Measurements from ENCODE around the gene FBH1.
A peak's percentile ranks its signal among the peaks of the same experiment; 100 is the strongest.
"Not testable (repeated sequence)": the region's sequence is repeated elsewhere in the genome, so short reads cannot be mapped to it uniquely, and the experiment has no call there.

The FBH1 gene

DNA sequence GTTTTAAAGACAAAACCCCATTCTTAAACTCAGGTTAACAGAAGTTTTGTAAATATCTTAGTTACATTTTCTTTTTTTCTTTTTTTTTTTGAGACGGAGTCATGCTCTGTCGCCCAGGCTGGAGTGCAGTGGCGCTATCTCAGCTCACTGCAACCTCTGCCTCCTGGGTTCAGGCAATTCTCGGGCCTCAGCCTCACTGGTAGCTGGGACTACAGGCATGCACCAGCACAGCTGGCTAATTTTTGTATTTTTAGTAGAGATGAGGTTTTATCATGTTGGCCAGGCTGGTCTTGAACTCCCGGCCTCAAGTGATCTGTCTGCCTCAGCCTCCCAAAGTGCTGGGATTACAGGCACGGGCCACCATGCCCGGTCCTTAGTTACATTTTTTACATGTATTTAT is 13.0 kb upstream of the FBH1 start:
- WGBS (ENCODE audit: insufficient coverage): 100% methylated on average over 3 of the region's 7 CpGs
- CTCF ChIA-PET: interaction anchor here (0.7 to 1.9 kb wide), 2 partner anchors 11 to 254 kb away, joined by 3 to 7 read pairs; no protein-coding TSS in a partner anchor

DNA sequence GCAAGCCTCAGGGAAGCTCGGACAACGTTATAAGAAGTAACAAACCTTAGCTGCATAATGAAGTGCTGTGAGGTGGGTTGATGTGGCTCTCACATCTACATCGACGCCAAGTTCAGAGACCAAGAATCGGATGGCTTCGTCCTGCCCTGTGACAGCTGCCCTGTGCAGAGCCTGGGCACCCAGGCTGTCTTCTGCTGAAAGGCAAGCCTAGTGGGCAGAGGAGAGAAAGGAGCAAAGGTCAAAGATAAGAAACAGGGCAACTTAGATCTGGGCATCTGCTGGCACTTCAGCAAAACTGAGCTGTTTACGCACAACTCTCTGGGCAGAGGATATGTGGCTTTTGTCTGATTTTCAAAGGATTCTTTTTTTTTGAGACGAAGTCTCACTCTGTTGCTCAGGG is 7.1 kb upstream of the FBH1 start:
- ChIA-PET CTCF (no interaction called here), POLR2A (interaction anchor here (0.8 kb wide), 1 partner anchor 69 kb away, joined by 3 read pairs; no protein-coding TSS in a partner anchor)
- H3K4me1 ChIP-seq (ENCODE audit: control extremely low read depth in 1 of 4, control insufficient read depth in 4 of 4, insufficient read depth in 4 of 4, low read length in 3 of 4): peaks cover 0 to 4% (median 2%) of the 10 kb centered on the region in 4 experiments
- peaks cover 5 to 55% (median 37%) of the 10 kb centered on the region in 4 experiments for H3K36me3 ChIP-seq (ENCODE audit: control insufficient read depth in 4 of 4, insufficient read depth in 4 of 4, low read length in 3 of 4)
- H3K27ac ChIP-seq (ENCODE audit: insufficient read depth in 1 of 2, low read depth in 1 of 2, low read length in 2 of 2, poor library complexity in 1 of 2, severe bottlenecking in 2 of 2): no peak overlapping the region
- H3K4me3 ChIP-seq (ENCODE audit: control insufficient read depth in 1 of 7, extremely low read depth in 1 of 7, insufficient read depth in 4 of 7, low read depth in 2 of 7, low read length in 6 of 7): no peak overlapping the region
- H3K9me3 ChIP-seq (ENCODE audit: control extremely low read depth in 1 of 5, control insufficient read depth in 4 of 5, insufficient read depth in 2 of 5, low read depth in 1 of 5, low read length in 4 of 5): no peaks in the 10 kb centered on the region
- no peaks in the 10 kb centered on the region for H3K27me3 ChIP-seq (replicated peaks in 2 of 5; ENCODE audit: control insufficient read depth in 4 of 5, insufficient read depth in 5 of 5, low read length in 4 of 5)
- no peak for DNase-seq
- whole genome bisulfite sequencing (ENCODE audit: insufficient coverage): 100% methylated on average over 5 of the region's 8 CpGs

More for the DNA sequence above, 13.0 kb upstream of the FBH1 start:
- H3K9me3 ChIP-seq (ENCODE audit: control extremely low read depth in 1 of 5, control insufficient read depth in 4 of 5, insufficient read depth in 2 of 5, low read depth in 1 of 5, low read length in 4 of 5); POLR2A ChIA-PET; H3K27me3 ChIP-seq (replicated peaks in 2 of 5; ENCODE audit: control insufficient read depth in 4 of 5, insufficient read depth in 5 of 5, low read length in 4 of 5); H3K27ac ChIP-seq (ENCODE audit: insufficient read depth in 1 of 2, low read depth in 1 of 2, low read length in 2 of 2, poor library complexity in 1 of 2, severe bottlenecking in 2 of 2); H3K4me3 ChIP-seq (ENCODE audit: control insufficient read depth in 1 of 7, extremely low read depth in 1 of 7, insufficient read depth in 4 of 7, low read depth in 2 of 7, low read length in 6 of 7); H3K4me1 ChIP-seq (ENCODE audit: control extremely low read depth in 1 of 4, control insufficient read depth in 4 of 4, insufficient read depth in 4 of 4, low read length in 3 of 4); DNase-seq: not testable (repeated sequence)
- peaks cover 7 to 39% (median 29%) of the 10 kb centered on the region in 4 experiments for H3K36me3 ChIP-seq (ENCODE audit: control insufficient read depth in 4 of 4, insufficient read depth in 4 of 4, low read length in 3 of 4)

DNA sequence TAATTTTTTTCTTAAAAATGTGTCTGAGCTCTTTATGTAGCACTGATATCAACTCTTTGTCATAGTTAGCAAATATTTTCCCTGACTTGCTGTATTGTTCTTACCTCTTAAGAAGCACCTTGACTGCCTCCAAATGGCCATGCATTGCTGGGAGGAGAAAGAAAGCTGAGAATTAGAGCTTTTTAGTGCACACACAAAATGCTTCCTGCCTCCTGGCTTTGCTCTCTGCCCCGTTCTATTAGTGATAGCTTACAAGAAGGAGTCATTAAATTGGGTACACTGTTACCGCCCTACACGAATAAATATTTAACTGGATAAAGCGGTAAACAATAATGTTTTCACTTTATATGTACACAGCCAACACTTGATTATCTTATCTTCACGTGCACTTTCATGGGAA is 4.4 kb upstream of the FBH1 start:
- no peak overlapping the region for H3K27ac ChIP-seq (ENCODE audit: insufficient read depth in 1 of 2, low read depth in 1 of 2, low read length in 2 of 2, poor library complexity in 1 of 2, severe bottlenecking in 2 of 2)
- no peak for DNase-seq
- WGBS (ENCODE audit: insufficient coverage): 100% methylated on average over 5 of the region's 5 CpGs
- no peaks in the 10 kb centered on the region for H3K27me3 ChIP-seq (replicated peaks in 2 of 5; ENCODE audit: control insufficient read depth in 4 of 5, insufficient read depth in 5 of 5, low read length in 4 of 5)
- peaks cover 0 to 18% (median 13%) of the 10 kb centered on the region in 4 experiments for H3K4me1 ChIP-seq (ENCODE audit: control extremely low read depth in 1 of 4, control insufficient read depth in 4 of 4, insufficient read depth in 4 of 4, low read length in 3 of 4)
- no peaks in the 10 kb centered on the region for H3K9me3 ChIP-seq (ENCODE audit: control extremely low read depth in 1 of 5, control insufficient read depth in 4 of 5, insufficient read depth in 2 of 5, low read depth in 1 of 5, low read length in 4 of 5)
- POLR2A ChIA-PET: no interaction called here
- H3K36me3 ChIP-seq (ENCODE audit: control insufficient read depth in 4 of 4, insufficient read depth in 4 of 4, low read length in 3 of 4): peaks cover 3 to 36% (median 28%) of the 10 kb centered on the region in 4 experiments
- CTCF ChIA-PET: interaction anchor here (0.8 to 1.1 kb wide), 2 partner anchors 9 to 11 kb away, joined by 3 read pairs; no protein-coding TSS in a partner anchor
- H3K4me3 ChIP-seq (ENCODE audit: control insufficient read depth in 1 of 7, extremely low read depth in 1 of 7, insufficient read depth in 4 of 7, low read depth in 2 of 7, low read length in 6 of 7): no peak overlapping the region

DNA sequence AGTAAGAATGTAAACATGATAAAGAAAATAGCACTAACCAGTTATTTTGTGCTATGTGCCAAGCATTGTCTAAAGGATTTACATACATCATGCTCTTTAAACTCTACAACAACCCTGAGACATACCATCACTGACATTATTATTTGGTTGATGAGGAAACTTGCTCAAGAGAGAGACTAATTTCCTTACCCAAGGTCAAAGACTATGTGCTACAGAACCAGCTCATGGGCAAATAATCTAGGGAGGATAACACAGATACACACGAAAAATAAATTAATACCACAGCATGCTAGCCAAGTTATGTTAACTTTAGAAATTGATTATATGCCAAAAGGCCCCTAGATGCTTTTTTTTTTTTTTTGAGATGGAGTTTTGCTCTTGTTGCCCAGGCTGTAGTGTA is 3.0 kb upstream of the FBH1 start:
- no peaks in the 10 kb centered on the region for H3K9me3 ChIP-seq (ENCODE audit: control extremely low read depth in 1 of 5, control insufficient read depth in 4 of 5, insufficient read depth in 2 of 5, low read depth in 1 of 5, low read length in 4 of 5)
- ChIA-PET CTCF (interaction anchor here (1.3 kb wide), 1 partner anchor 13 kb away, joined by 6 read pairs; no protein-coding TSS in a partner anchor), POLR2A (no interaction called here)
- H3K27ac ChIP-seq (ENCODE audit: insufficient read depth in 1 of 2, low read depth in 1 of 2, low read length in 2 of 2, poor library complexity in 1 of 2, severe bottlenecking in 2 of 2): no peak overlapping the region
- no peak overlapping the region for H3K4me3 ChIP-seq (ENCODE audit: control insufficient read depth in 1 of 7, extremely low read depth in 1 of 7, insufficient read depth in 4 of 7, low read depth in 2 of 7, low read length in 6 of 7)
- H3K36me3 ChIP-seq (ENCODE audit: control insufficient read depth in 4 of 4, insufficient read depth in 4 of 4, low read length in 3 of 4): peaks cover 3 to 34% (median 26%) of the 10 kb centered on the region in 4 experiments
- DNase-seq: no peak
- H3K4me1 ChIP-seq (ENCODE audit: control extremely low read depth in 1 of 4, control insufficient read depth in 4 of 4, insufficient read depth in 4 of 4, low read length in 3 of 4): peaks cover 6 to 27% (median 21%) of the 10 kb centered on the region in 4 experiments
- 100% methylated on average over 1 of the region's 1 CpG for WGBS (ENCODE audit: insufficient coverage)
- no peaks in the 10 kb centered on the region for H3K27me3 ChIP-seq (replicated peaks in 2 of 5; ENCODE audit: control insufficient read depth in 4 of 5, insufficient read depth in 5 of 5, low read length in 4 of 5)

DNA sequence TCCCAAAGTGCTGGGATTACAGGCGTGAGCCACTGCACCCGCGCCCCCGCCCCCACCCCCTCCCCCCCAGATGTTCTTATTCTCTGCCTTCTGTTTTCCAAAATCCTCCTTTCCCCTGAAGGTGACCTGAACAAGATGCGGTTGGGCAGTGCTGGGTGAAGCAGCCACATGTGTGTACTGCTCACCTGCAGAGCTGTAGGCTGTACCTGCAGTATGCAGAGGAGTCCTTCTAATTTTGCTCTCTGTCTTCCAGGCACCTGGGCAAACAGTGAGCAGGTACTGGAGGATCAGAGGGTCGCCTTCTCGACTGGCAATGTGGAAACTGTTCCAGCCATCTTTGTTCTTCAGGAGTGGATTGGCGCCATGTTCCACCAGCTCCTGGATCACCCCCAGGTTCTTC is 2.4 kb upstream of the FBH1 start:
- peaks cover 3 to 35% (median 21%) of the 10 kb centered on the region in 4 experiments for H3K36me3 ChIP-seq (ENCODE audit: control insufficient read depth in 4 of 4, insufficient read depth in 4 of 4, low read length in 3 of 4)
- ChIA-PET POLR2A (no interaction called here), CTCF (interaction anchor here (1.1 to 2.8 kb wide), 6 partner anchors 9 to 84 kb away, joined by 3 to 11 read pairs (median 3); no protein-coding TSS in a partner anchor)
- peaks cover 6 to 27% (median 21%) of the 10 kb centered on the region in 4 experiments for H3K4me1 ChIP-seq (ENCODE audit: control extremely low read depth in 1 of 4, control insufficient read depth in 4 of 4, insufficient read depth in 4 of 4, low read length in 3 of 4)
- no peaks in the 10 kb centered on the region for H3K9me3 ChIP-seq (ENCODE audit: control extremely low read depth in 1 of 5, control insufficient read depth in 4 of 5, insufficient read depth in 2 of 5, low read depth in 1 of 5, low read length in 4 of 5)
- DNase-seq: no peak
- H3K4me3 ChIP-seq (ENCODE audit: control insufficient read depth in 1 of 7, extremely low read depth in 1 of 7, insufficient read depth in 4 of 7, low read depth in 2 of 7, low read length in 6 of 7): peak overlapping the region in 1 of 7 experiments; percentile 87
- no peaks in the 10 kb centered on the region for H3K27me3 ChIP-seq (replicated peaks in 2 of 5; ENCODE audit: control insufficient read depth in 4 of 5, insufficient read depth in 5 of 5, low read length in 4 of 5)
- no peak overlapping the region for H3K27ac ChIP-seq (ENCODE audit: insufficient read depth in 1 of 2, low read depth in 1 of 2, low read length in 2 of 2, poor library complexity in 1 of 2, severe bottlenecking in 2 of 2)
- 93% methylated on average over 3 of the region's 8 CpGs for WGBS (ENCODE audit: insufficient coverage)

DNA sequence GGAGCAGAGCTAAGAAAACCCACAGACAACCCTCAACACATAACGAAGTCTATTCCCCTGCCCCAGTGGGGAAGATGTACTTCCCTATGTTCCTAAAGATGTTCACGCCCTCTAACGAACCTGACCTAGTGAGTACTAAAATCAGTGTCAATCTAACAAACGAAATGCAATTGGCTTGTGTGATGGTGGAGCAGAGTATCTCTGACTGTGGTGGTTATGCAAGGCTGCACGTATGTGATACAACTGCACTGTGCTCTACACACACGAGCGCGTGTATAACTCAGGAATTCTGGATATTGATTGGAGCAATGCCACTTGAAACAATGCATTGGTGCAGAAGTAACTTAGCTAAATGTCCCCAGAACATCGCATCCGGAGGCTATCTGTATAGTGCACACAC is 1.7 kb upstream of the FBH1 start:
- peak in 2 of 3 donors; percentile 14 to 24 for DNase-seq
- Histone ChIP-seq H3K9me3 (ENCODE audit: control extremely low read depth in 1 of 5, control insufficient read depth in 4 of 5, insufficient read depth in 2 of 5, low read depth in 1 of 5, low read length in 4 of 5) (no peaks in the 10 kb centered on the region), H3K27me3 (replicated peaks in 2 of 5; ENCODE audit: control insufficient read depth in 4 of 5, insufficient read depth in 5 of 5, low read length in 4 of 5) (no peaks in the 10 kb centered on the region), H3K4me3 (ENCODE audit: control insufficient read depth in 1 of 7, extremely low read depth in 1 of 7, insufficient read depth in 4 of 7, low read depth in 2 of 7, low read length in 6 of 7) (peak overlapping the region in 5 of 7 experiments; percentile 75 to 89 (median 87)), H3K27ac (ENCODE audit: insufficient read depth in 1 of 2, low read depth in 1 of 2, low read length in 2 of 2, poor library complexity in 1 of 2, severe bottlenecking in 2 of 2) (no peak overlapping the region), H3K36me3 (ENCODE audit: control insufficient read depth in 4 of 4, insufficient read depth in 4 of 4, low read length in 3 of 4) (peaks cover 3 to 32% (median 15%) of the 10 kb centered on the region in 4 experiments), H3K4me1 (ENCODE audit: control extremely low read depth in 1 of 4, control insufficient read depth in 4 of 4, insufficient read depth in 4 of 4, low read length in 3 of 4) (peaks cover 6 to 27% (median 21%) of the 10 kb centered on the region in 4 experiments)
- ChIA-PET CTCF (interaction anchor here (1.1 to 2.8 kb wide), 6 partner anchors 8 to 83 kb away, joined by 3 to 11 read pairs (median 3); no protein-coding TSS in a partner anchor), POLR2A (interaction anchor here (0.6 kb wide), 1 partner anchor 9 kb away, joined by 6 read pairs; no protein-coding TSS in a partner anchor)
- 38% methylated on average over 6 of the region's 10 CpGs for WGBS (ENCODE audit: insufficient coverage)
